Middle frontal gyrus (tissue), 1 donor: ENCODE results near the gene HOXD4.

Experiments used
- DNase-seq: peaks from one replicate; pipeline ENCODE4 v3.0.0-alpha.2; 2015; ENCODE audit warnings: low spot score; ENCODE audit errors: extremely low spot score

The HOXD4 gene

GRCh38 chr2:176151442-176152287 lies at the start of gene HOXD4:
Gene HOXD4 (plus strand): TSS chr2:176151550. CDS start chr2:176151634, 84 bp downstream.
- DNase-seq: no peak

GRCh38 chr2:176101842-176102241 lies 49.5 kb upstream of the HOXD4 start:
- DNase-seq: no peak

GRCh38 chr2:176102309-176102866 lies 49.0 kb upstream of the HOXD4 start:
- DNase-seq: no peak

- no peak for DNase-seq
Observed at GRCh38 chr2:176103194-176103593, 48.2 kb upstream of the HOXD4 start.

- DNase-seq: no peak
Observed at GRCh38 chr2:176103742-176104315, 47.5 kb upstream of the HOXD4 start.

- DNase-seq: no peak
Observed at GRCh38 chr2:176104316-176105077, 46.9 kb upstream of the HOXD4 start.

GRCh38 chr2:176105078-176105729 lies 46.1 kb upstream of the HOXD4 start:
- no peak for DNase-seq

- no peak for DNase-seq
Observed at GRCh38 chr2:176105730-176106580, 45.4 kb upstream of the HOXD4 start.

- no peak for DNase-seq
Observed at GRCh38 chr2:176106581-176107539, 44.5 kb upstream of the HOXD4 start, which contains the start of gene HOXD11. Gene HOXD11 (plus strand): TSS chr2:176107280. CDS start chr2:176107356, 76 bp downstream.

- no peak for DNase-seq
Observed at GRCh38 chr2:176107731-176108181, 43.6 kb upstream of the HOXD4 start.

GRCh38 chr2:176109192-176109901 lies 42.0 kb upstream of the HOXD4 start:
- no peak for DNase-seq

GRCh38 chr2:176109946-176110345 lies 41.4 kb upstream of the HOXD4 start:
- no peak for DNase-seq

GRCh38 chr2:176110415-176111308 lies 40.7 kb upstream of the HOXD4 start:
- no peak for DNase-seq

GRCh38 chr2:176111309-176111663 lies 40.1 kb upstream of the HOXD4 start:
- no peak for DNase-seq

- no peak for DNase-seq
Observed at GRCh38 chr2:176111846-176112374, 39.4 kb upstream of the HOXD4 start.

- DNase-seq: no peak
Observed at GRCh38 chr2:176112375-176113302, 38.7 kb upstream of the HOXD4 start.
